D721Med (cell line): ENCODE results near the gene B9D1.

Experiments
- DNase-seq: peaks from one replicate; pipeline ENCODE4 v3.0.0; 2011; ENCODE audit warnings: low spot score; ENCODE audit not compliant: insufficient read length
- FAIRE-seq: peaks from 2 replicates; lab custom pipeline; 2011; peaks lifted over from hg19 to GRCh38; lab: Jason Lieb, UNC
- TF ChIP-seq, protein P1 (sequence below): IDR thresholded peaks from 2 replicates; pipeline ENCODE4 v1.5.1; 2012; ENCODE audit warnings: mild to moderate bottlenecking, control low read depth; ENCODE audit not compliant: insufficient read depth; ENCODE audit errors: missing control alignments

The B9D1 gene

DNA sequence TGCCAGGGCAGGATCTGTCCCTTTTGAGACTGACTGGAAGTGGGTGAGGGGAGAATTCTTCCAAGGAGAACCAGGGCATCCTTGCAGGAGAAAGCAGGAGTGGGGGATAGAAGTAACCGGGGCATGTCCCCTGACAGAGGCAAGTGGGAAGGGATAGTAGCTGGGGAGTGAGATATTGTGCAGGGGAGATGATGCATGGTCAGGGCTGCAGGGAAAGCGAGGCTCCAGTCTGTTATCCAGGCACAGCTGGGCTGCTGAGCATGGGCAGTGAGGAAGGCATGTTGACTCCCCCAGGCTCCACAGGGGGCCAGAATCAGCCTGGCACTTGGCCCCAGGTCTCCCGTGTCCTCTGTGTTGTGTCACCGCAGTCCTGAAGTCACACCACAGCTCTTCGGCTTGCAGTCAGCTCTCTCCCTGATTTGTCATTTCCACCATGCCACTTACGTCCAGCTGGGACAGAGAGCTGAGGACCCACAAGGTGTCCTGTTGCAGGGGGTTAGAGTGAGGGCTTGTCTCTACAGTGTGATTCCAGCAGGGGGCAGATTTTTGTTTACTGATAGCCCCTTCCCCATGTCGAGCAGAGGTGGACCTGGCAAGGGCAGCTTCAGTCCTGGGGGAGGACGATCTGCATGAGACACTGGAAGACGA is 40.9 kb downstream of the B9D1 start:
- TF ChIP-seq, protein P1, sequence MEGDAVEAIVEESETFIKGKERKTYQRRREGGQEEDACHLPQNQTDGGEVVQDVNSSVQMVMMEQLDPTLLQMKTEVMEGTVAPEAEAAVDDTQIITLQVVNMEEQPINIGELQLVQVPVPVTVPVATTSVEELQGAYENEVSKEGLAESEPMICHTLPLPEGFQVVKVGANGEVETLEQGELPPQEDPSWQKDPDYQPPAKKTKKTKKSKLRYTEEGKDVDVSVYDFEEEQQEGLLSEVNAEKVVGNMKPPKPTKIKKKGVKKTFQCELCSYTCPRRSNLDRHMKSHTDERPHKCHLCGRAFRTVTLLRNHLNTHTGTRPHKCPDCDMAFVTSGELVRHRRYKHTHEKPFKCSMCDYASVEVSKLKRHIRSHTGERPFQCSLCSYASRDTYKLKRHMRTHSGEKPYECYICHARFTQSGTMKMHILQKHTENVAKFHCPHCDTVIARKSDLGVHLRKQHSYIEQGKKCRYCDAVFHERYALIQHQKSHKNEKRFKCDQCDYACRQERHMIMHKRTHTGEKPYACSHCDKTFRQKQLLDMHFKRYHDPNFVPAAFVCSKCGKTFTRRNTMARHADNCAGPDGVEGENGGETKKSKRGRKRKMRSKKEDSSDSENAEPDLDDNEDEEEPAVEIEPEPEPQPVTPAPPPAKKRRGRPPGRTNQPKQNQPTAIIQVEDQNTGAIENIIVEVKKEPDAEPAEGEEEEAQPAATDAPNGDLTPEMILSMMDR = no peak

DNA sequence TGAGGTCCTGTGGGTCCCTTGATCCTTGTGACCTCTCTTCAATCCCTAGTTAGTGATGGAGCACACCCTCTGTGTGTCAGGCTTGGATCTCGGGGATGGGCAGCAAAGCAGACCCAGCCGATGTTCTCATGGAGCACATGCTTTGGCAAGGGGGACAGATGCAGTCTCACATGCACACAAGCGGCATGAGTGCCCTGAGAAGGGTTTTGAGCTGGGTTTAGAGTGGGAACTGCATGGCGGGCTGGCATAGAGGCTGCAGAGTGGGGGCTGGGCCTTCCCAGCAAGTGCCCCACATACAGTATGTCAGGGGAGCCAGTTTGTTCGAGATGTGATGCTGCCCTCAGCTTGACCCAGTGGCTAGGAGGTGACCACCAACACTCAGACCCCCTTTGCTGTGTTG is 41.6 kb downstream of the B9D1 start:
- DNase-seq (no peak), FAIRE-seq (no peak)
- TF ChIP-seq, protein P1 = no peak

More for the DNA sequence above, 40.9 kb downstream of the B9D1 start:
- DNase-seq (no peak), FAIRE-seq (no peak)

DNA sequence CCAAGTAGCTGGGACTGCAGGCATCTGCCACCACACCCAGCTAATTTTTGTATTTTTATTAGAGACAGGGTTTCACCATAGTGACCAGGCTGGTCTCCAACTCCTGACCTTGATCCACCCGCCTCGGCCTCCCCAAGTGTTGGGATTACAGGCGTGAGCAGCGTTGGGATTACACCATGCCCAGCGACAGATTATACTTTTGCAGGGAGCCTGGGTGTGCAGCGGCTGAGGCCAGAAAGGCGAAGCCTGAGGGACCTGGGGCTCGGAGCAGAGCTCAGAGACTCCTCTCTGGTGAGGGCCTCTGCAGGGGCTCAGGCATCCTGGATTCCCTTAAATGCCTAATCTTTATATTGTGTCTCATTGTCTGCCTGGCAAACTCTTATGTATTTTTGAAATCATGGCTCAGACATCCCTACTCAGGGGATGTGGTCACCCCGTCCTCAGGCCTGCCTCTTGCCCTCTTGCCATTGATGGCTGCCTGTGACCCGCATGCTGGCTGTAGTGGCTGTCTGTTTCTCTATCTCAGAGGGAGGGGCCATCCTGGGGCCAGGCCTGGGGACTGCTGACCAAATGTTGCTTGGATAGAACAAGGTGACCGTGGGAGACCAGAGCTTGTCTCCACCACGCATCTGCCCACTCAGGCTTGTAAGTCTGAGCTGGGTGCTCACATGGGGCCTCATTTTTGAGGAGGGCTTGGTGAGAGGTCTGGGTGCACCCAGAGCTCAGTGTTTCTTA is 42.6 kb downstream of the B9D1 start:
- DNase-seq (no peak), FAIRE-seq (no peak)
- TF ChIP-seq, protein P1 = no peak

DNA sequence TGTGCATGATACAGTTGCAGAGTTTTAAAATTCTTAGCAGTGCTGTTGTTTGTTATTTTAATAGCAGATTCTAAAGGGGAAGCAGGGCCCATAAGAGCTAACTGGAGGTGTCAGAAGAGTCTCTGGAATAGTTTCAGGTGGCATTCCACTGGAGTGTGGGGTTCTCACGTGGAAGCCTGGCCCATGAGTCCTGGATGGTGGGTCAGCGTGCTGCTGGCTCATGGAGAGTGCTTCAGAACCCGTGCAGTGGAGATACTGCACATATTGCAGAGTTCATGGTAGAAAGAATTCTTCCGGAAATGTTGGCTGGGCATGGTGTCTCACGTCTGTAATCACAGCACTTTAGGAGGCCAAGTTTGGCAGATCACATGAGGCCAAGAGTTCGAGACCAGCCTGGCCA is 43.9 kb downstream of the B9D1 start:
- DNase-seq (no peak), FAIRE-seq (no peak)
- TF ChIP-seq, protein P1 = no peak

DNA sequence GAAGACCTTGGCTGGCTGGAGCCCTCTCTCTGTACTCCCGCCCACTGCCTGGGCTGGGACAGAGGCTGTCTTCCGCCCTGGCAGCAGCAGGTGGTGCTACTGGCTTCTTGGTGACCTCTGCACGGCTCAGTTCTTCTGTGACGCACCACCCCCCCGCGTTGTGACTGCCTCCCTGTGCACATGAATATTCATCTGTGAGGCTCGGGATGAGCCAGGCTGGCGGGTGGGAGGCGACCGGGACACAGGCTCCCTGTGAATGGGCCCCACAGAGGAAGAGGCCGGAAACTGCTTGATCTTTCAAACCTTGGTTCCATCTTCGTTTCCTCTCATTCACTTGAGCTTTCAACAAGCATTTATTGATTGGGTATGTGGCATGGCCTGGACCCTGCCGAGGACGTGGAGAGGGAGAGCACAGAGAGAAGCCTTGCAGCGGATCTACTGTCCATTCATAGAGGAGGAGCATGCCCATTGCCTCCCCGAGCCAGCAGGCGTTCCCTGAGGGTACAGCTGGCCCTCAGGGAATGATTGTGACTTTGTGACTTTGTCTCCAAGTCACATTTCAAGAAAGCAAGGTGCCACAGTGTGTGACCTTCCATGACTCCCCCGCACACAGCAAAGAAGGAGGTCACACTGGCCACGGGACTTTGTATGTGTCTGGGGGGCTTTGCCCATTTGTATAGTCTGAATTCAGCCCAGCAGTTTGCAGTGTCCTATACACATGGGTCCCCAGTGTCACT is 45.0 kb downstream of the B9D1 start:
- TF ChIP-seq, protein P1 = no peak
- no peak for FAIRE-seq

DNA sequence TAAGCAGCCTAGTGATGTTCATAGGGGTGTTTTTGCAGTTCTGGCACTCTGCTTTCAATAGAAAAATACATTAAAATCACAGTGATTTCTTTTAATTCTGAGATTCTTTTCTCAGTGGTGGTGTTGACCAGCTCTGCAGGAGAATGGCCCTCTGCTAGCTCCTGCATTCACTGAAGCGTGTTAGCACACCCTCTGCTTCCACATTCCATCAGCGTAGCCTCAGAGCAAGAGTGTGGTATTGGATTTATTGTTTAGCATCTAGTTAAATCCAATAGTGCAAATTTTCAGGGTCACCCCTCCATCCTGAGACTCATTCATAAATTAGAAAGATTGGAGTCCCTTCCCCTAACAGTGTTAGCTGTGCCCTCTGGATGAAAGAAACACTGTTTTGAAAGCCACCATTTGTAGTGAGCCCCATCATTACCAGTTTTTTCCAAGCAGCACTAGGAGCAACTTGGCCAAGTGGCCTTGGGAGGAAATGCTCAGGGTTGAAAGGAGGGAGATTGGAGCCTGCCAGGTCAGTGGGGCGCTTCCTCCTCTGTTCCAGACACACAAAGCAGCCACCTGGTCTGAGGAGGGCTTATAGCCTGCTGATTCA is 45.7 kb downstream of the B9D1 start:
- DNase-seq = no peak
- no peak for FAIRE-seq
- TF ChIP-seq, protein P1 = no peak

More for the DNA sequence above, 45.0 kb downstream of the B9D1 start:
- DNase-seq = no peak
